NCI-H748 treated with DMSO at 0.1 percent for 48 hours (cell line): ENCODE results near the gene NXF3.
"Not testable (repeated sequence)": the region's sequence is repeated elsewhere in the genome, so short reads cannot be mapped to it uniquely, and the experiment has no call there.

Experiments
- DNase-seq: peaks from one replicate; lab custom pipeline; 2025; lab: John Stamatoyannopoulos, UW

Gene NXF3, protein sequence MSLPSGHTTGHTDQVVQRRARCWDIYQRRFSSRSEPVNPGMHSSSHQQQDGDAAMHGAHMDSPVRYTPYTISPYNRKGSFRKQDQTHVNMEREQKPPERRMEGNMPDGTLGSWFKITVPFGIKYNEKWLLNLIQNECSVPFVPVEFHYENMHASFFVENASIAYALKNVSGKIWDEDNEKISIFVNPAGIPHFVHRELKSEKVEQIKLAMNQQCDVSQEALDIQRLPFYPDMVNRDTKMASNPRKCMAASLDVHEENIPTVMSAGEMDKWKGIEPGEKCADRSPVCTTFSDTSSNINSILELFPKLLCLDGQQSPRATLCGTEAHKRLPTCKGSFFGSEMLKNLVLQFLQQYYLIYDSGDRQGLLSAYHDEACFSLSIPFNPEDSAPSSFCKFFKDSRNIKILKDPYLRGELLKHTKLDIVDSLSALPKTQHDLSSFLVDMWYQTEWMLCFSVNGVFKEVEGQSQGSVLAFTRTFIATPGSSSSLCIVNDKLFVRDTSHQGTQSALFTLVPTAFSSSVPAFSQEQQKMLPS

DNA sequence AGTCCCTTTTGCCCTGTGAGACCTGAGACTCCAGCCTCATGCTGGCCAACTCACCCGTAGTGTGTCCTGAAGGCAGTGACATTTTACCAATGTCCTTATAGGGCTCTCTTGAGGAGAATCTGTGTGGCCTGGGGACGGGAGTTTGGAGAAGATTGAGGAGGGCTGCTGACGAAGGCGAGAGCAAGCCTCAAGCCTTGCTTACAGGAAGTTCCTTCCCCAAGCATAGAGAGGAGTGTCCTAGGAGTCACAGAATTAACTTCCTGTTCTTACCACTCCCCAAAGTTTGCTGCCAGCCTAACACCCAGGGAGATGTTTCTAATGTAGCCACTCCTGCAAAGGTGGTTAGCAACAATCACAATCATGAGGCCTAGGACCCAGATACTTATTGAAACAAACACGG lies at the start of gene NXF3:
Gene NXF3 (minus strand): TSS at position 202 of the 400 bp plus-strand sequence. CDS start 120 bp downstream, at position 82.
- no peak for DNase-seq

DNA sequence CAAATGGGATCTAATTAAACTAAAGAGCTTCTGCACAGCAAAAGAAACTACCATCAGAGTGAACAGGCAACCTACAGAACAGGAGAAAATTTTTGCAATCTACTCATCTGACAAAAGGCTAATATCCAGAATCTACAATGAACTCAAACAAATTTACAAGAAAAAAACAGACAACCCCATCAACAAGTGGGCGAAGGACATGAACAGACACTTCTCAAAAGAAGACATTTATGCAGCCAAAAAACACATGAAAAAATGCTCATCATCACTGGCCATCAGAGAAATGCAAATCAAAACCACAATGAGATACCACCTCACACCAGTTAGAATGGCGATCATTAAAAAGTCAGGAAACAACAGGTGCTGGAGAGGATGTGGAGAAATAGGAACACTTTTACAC lies 43.6 kb upstream of the NXF3 start:
- DNase-seq: not testable (repeated sequence)

DNA sequence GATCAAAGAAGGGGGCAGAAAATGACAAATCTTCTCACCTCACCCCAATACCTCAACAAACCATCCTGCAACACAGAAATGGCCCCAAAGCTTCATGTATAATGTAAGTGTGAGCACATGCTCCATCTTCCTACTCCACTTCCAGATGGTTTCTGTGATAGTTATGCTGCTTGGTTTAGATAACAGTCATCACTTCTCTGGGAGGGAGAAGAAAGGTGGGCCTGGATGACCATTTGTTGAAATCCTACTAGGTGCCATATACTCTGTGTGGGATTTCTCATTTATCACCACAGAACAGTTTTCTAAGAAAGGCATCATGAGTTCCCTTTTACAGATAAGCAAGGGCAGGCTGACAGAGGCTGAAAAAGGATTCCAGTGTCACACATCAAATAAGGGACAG lies 31.3 kb upstream of the NXF3 start:
- DNase-seq: no peak

DNA sequence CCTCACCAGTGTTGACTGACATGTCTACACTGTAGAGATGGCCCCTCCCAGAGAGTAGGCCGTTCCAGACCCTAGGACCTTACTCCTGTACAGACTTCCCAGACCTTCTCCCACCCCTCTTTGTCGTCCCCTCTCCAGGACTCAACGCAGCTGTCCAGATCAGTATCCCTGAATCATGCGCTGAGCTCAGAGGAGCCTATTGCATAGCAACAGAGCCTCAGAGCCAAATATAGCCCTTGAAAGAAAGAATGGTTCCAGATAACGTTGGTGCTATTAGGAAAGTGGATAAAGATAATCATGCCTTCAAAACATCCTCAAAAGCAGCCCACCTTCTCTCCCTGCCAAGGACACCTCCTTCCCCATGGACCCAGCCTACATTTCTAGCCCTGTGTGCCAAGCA lies 27.8 kb upstream of the NXF3 start:
- no peak for DNase-seq

DNA sequence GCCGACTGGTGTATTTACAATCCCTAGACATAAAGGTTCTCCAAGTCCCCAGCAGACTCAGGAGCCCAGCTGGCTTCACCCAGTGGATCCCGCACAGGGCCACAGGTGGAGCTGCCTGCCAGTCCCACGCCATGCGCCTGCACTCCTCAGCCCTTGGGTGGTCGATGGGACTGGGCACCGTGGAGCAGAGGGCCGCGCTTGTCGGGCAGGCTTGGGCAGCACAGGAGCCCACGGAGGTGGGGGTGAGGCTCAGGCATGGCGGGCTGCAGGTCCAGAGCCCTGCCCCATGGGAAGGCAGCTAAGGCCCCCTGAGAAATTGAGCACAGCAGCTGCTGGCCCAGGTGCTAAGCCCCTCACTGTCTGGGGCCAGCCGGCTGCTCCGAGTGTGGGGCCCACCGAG lies 24.0 kb upstream of the NXF3 start:
- not testable (repeated sequence) for DNase-seq

DNA sequence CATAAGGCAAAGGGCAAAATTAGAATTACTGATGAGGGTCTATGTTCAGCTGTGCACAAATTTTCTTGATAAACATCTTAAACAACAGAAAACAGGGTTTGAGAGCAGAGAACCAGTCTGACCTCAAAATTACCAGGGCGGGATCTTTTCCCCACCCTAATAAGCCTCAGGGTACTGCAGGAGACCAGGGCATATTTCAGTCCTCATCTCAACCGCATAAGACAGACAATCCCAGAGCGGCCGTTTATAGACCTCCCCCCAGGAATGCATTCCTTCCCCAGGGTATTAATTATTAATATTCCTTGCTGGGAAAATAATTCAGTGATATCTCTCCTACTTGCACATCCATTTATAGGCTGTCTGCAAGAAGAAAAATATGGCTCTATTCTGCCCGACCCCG lies 16.6 kb upstream of the NXF3 start:
- DNase-seq: not testable (repeated sequence)

DNA sequence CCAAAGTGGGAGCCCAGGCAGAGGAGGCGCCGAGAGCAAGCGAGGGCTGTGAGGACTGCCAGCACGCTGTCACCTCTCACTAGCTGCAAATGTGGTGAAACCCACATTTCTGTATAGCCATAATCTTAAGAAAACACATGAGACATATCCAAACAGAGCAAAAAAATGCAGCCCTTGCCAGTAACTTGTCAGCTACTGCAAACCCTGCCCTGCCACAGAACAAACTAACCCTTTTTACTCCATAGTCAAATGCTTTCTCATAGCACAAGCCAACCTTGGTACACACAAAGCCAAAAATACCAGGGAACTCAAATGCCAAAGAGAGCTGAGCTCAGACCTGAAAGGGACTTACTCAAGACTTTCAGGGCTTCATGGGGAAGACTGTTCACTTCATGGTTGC lies 14.9 kb upstream of the NXF3 start:
- no peak for DNase-seq

DNA sequence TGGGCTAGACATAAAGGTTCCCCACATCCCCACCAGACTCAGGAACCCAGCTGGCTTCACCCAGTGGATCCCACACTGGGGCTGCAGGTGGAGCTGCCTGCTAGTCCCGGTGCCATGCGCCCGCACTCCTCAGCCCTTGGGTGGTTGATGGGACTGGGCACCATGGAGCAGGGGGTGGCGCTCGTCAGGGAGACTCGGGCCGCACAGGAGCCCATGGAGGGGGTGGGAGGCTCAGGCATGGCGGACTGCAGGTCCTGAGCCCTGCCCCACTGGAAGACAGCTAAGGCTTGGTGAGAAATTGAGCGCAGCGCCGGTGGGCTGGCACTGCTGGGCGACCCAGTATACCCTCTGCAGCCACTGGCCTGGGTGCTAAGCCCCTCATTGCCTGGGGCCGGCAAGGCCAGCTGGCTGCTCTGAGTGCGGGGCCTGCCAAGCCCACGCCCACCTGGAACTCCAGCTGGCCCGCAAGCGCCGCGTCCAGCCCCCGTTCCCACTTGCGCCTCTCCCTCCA lies 14.3 kb upstream of the NXF3 start:
- not testable (repeated sequence) for DNase-seq

DNA sequence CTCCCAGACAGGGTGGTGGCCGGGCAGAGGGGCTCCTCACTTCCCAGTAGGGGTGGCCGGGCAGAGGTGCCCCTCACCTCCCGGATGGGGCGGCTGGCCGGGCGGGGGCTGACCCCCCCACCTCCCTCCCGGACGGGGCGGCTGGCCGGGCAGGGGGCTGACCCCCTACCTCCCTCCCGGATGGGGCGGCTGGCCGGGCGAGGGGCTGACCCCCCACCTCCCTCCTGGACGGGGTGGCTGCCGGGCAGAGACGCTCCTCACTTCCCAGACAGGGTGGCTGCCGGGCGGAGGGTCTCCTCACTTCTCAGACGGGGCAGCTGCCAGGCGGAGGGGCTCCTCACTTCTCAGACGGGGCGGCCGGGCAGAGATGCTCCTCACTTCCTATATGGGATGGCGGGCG lies 11.4 kb upstream of the NXF3 start:
- DNase-seq: not testable (repeated sequence)

DNA sequence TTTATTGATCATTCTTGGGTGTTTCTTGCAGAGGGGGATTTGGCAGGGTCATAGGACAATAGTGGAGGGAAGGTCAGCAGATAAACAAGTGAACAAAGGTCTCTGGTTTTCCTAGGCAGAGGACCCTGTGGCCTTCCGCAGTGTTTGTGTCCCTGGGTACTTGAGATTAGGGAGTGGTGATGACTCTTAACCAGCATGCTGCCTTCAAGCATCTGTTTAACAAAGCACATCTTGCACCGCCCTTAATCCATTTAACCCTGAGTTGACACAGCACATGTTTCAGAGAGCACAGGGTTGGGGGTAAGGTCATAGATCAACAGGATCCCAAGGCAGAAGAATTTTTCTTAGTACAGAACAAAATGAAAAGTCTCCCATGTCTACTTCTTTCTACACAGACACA lies 10.9 kb upstream of the NXF3 start:
- not testable (repeated sequence) for DNase-seq

DNA sequence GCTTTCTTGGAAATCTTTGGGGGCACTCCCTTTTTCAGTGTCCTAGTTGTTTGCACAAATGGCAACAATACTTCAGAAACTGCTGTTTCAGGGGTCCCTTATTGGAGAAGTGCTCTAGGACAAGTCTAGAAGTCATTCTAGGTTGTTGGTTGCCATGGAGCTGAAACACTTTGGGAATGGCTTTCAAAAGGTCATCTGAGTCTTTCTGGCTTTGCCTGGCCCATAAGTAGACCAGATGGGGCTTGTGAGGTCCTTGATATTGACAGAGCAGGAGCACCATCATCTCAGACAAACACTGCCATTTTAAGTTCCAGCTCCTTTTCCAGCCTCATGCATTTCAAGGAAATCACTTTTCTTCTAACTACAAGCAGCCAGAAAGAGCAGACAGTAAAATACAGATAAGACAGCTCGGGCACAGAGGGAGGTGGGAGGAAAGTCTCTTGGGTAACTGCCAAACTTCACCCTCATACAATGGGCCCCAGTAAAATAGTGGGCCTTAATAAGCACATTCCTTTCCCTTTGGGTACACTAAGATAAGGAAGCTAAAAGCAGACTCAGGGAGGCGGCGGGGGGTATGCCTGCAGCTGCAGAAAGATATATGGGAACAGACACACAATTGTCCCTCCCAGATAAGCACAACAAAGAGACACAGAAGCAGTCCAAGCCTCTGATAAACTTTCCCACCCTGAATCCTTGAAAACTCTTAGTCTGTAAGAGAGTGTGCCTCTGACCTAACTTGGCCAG lies 8.5 kb upstream of the NXF3 start:
- DNase-seq: no peak

DNA sequence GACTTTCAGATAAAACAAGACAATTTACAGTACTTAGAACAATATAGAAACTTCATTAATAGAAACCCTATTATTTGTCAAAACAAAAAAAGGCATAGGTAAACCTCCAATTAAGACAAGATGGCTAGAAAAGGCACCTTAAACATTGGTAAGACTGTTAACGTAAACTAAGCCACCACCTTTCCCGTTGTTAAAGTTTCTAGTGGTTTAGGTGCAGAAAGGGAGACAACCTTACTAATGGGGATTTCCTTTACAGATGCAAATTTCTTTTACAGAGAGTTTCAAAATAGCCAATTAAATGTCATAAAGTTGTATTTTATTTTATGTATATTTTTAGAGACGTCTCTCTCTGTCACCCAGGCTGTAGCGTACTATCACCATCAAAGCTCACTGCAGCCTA lies 7.5 kb upstream of the NXF3 start:
- DNase-seq: no peak

DNA sequence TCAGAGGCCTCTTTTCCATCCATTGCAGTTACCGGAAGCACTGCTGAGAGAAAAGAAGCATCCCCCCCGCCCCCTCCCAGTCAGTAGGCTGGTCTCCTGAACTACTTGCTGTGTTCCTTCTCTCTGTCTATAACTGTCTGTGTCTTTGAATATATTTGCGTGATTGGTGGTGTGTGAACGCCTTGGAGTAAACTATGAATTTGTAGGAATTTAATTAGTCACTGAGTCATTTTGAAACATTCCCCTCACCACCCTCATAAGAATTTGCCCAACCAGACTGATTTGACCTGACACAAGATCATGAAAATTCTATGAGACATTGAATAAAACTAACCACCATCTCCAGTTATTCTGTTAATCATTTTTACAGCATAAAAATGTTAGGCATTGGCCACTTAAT lies 6.7 kb upstream of the NXF3 start:
- DNase-seq: no peak

DNA sequence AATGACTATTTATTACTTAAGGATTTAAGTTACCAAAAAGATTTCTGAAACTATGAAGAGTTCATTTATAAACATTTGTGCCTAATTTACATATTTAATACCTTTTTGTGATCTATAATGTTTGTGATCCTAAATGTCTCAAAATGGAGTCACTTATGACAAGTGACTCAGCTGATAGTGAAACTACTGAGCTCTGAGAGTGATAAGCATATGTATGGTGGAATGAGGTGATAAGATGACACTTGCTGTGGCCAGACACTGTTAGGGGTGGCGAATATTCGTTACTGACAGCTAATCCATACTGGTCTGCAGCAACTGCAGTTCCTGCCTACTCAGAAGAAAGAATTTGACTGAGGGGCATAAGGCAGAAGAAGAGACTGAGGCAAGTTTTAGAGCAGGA lies 5.5 kb upstream of the NXF3 start:
- no peak for DNase-seq

DNA sequence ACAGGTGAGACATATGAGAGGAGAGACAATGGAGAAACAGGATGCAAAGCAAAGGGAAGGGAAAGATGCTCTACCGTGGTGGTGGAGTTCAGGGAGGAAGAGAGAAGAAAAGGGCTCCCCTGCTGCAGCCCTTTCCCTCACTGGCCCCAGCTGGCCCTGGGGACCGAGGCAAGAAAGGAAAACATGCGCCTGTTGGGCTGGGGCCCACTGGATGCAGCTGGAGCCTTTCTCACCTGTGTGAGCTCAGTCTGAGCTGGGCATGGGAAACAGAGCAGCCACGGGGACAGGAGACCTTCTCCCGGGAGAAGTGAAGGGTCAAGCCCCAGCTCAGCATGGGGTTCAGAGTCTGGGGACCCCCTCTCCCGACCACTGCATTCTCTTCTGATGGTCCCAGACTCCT lies 11.9 kb downstream of the NXF3 start:
- no peak for DNase-seq

DNA sequence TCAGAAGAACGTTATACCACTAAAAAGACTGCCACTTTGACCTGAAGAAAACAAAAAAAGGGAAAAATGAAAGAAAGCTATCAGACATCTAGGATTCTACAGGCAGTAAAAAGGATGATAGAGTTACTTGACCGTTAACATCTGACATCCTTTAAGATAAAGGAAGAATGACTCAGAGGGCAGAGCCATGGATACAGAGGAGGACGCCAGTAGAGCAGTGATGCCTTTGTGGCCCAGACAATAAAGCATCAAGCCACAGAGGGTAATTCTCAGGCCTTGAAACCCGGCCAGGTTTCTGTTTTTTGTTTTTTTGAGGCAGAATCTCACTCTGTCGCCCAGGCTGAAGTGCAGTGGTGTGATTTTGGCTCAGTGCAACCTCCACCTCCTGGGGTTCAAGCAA lies 19.5 kb downstream of the NXF3 start:
- DNase-seq: no peak

DNA sequence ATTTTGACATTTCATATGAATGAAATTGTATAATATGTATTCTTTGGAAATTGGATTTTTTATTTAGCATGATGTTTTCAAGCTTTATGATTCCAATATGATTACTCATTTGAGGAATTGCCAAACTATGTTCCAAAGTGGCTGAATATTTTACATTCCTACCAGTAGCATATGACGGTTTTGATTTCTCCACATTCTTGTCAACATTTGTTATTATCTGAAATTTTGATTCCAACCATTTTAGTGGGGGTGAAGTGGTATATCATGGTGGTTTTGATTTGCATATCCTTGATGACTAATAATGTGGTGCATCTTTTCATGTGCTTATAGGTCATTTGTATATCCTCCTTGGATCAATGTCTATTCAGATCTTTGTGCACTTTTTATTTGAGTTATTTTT lies 26.3 kb downstream of the NXF3 start:
- DNase-seq: no peak

DNA sequence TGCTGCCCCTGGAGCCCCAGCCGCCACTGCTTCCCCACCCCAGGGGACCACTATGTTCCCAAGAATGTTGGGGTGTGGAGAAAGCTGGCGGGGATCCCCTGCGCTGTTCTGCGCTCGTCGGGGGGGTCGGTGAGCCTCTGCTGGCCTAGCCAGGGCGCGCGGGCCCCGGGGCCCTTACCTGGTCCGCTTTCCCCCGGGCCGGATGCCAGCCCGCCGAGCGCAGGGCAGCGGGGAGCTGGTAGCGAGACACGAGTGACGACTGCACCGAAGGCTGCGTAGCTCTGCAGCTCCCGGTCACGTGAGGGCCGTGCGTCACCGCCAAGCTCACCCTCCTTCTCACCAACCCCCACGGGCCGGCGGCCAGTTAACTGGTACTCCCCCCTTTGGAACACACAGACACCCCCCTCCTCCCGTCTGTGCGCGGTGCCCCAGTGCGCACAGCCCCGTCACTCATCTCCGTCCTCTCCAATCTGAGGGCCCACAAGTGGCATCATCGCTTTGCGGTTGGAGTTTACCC lies 29.0 kb downstream of the NXF3 start, which contains the start of gene BEX1:
Gene BEX1 (minus strand): TSS at position 254 of the 517 bp plus-strand sequence. CDS start 897 bp downstream, outside the sequence.
- peak; percentile 76 for DNase-seq

DNA sequence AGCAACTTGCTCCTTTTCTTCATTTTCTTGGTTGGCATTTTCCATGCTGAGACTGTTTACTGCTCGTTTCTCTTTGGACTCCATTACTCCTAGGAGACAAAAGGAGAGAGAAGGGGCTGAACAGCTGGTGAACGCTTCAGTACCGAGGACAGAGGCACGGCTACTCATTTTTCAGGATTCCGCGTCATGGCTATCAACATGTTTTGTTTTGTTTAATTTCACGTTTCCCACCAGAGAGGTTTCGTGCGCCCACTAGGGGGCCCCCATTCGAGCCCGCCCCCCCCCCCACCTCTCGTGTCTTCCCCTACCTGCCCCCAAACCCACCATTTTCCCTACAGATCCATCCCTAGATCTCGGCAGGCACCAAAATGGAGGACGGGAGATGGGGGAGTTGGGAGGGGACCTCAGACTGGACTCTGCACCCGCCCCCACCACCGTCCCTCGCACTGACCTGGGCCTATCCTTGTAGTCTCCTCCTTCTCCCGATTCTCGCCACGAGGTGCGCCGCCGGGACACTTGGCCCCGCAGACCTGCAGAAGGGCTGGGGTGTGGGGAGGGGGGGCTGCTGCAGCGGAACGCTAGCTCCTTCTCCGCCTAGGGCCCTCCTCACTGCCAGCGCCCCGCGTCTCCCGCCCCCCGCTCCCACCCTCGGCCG lies 29.6 kb downstream of the NXF3 start:
- peak; percentile 35 for DNase-seq

DNA sequence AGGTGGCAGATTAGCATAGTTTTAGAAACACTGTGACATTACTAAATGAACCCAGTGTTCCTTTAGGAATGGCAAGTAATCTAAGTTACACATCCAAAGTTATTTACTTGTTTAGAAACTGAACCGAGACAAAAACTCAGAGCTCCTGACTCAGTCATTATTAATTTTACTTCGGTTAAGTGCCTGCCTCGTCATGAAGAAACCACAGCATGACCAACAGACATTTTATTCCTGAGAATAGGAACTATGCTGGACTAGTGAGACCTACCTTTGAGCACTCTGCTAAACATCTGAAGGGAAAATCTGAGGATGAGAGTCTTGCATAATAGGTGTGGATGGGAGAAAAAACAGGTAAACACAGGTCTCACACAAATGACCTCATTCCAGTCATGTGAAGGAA lies 31.5 kb downstream of the NXF3 start:
- DNase-seq: no peak

DNA sequence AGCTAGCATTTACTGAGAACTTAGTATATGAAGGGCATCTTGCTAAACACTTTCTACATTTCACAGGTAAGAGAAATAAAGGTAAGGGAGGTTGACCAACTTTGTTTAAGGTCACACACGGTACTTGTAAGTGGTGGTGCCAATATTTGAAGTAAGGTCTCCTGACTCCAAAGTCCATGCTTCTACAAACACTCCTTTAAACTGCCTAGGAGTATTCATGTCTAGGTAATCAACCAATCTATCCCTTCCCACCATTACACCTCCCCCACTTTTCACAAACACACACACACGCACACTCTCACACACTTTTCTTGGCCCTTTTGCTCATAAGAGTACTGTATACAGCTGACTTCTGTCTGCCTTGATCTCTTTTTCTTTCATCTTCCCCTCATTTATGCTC lies 36.0 kb downstream of the NXF3 start:
- no peak for DNase-seq

DNA sequence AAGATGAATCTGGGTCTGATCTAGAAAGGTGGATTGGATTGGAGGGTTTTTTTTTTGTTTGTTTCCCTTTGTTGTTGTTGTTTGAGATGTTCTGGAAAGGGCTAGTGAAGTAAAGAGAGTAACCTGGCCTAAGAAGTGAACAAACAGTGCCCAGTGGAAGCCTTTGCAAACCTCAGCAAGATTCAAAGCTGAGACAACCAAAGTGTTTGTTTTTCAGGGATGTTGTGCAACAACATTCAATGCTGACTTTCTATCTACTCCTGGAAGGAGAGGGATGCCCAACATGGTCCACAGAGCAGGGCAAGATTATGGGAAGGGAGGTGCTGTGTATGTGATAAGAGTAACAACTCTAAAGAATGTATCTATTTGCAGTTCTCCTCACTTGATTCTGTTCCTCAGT lies 40.3 kb downstream of the NXF3 start:
- DNase-seq: no peak
